Measurements from ENCODE around the gene SEPTIN8.

Gene SEPTIN8

GRCh38 chr5:132779961-132780360 is 2.9 kb upstream of the SEPTIN8 start:
- DNase-seq, result no peak

DNA sequence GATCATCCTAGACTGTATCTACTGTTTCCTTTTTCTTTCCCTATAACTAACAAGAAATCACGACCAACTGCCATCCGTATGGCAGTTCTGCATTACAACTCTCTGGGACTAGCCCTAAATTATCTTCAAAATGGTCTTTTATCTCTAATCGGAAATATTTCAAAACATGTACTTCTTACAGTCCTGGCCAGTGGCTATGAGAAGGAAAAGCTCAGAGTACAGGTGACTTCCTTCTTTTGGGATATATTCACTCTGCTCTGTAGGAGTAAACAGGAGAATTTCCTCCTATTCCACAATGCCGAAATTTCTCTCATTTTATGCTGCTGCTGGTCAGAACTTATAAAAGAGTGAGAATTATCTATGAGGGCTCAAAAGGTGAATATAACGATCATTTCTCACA is 1.8 kb upstream of the SEPTIN8 start:
- DNase-seq, result no peak

- no peak for DNase-seq
These were observed 1.1 kb upstream of the SEPTIN8 start for GRCh38 chr5:132778129-132778528.

- no peak for DNase-seq
These were observed 166 bp downstream of the SEPTIN8 start for GRCh38 chr5:132776938-132777208.

DNA sequence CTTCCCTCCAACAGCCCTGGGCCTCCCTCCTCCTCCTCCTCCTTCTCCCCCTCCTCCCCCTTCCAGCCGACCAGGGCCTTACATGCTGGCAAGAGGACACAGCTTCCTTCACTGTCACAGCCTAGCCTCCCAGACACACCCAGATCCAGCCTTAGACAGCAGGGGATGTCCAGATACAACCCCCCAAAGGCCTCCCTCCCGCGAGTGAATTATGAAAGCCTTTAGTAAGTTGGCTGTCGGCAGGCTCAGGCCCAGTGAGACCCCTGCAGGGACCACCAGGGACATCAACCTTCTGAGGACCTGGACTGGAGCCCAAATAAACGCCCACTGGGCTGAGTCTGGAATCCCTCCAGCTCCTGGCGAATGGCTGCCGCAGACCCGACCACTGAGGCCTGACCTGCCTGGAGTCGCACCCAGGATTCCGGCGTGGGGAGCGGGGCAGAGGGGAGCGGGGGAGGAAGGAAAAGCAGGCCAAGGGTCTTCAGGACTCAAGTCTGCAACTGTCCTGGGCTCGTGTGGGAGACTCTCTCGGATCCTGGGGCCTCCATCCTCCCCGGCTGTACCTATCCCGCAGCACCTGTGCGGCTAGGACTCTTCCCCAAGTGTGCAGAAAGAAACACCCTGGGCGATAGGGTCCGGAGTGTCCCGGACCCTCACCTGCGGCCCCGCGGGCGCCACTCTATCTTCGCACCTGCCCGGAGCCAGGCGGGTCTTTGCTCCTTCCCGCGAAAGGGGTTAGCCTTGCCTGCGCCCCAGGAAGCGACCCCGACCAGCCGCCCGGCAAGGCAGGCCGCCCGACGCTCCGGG is 705 bp downstream of the SEPTIN8 start:
- DNase-seq, result no peak

DNA sequence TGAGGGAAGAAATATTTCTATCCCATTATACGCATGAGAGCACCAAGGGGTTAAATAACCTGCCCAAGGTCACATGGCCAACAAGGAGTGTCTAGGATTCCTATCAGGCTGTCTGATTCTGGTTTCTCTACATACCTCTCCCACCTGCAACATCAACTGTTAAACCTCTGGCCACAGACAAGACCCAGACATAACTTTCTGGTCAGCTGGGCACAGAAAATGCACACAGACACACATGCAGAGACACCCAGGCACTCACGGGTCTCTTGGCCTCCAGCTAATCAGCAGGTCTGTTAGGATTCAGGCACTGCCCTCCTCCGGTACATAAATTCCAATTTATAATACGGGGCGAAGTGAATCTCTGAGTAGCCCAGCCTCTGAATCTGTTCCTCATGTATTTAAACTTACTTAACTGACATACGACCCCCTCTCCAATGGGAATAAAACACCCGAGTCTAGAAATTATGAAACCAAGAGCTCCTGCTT is 1.5 kb downstream of the SEPTIN8 start:
- DNase-seq, result peak in 1 of 2 experiments; percentile 19

- DNase-seq, result no peak
These were observed 2.1 kb downstream of the SEPTIN8 start for GRCh38 chr5:132774896-132775295.

DNA sequence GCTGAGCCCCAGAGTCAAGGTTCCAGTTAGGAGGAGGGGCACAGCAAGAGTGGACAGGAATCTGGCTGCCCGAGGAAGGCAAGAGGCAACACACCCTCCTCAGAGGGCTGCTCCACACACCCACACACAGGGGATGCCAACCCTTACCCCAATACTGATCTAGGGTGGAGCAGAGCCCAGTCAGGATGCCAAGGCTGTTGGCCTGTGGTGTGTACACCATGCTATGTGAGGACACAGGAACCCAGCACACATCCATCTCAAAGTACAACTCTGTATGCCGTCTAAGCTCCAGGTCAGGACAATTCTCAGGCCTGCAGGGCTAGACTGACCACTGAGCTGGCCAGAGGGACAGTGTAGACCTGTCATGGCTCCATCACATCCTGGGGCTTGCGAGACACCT is 2.6 kb downstream of the SEPTIN8 start:
- DNase-seq, result no peak

DNA sequence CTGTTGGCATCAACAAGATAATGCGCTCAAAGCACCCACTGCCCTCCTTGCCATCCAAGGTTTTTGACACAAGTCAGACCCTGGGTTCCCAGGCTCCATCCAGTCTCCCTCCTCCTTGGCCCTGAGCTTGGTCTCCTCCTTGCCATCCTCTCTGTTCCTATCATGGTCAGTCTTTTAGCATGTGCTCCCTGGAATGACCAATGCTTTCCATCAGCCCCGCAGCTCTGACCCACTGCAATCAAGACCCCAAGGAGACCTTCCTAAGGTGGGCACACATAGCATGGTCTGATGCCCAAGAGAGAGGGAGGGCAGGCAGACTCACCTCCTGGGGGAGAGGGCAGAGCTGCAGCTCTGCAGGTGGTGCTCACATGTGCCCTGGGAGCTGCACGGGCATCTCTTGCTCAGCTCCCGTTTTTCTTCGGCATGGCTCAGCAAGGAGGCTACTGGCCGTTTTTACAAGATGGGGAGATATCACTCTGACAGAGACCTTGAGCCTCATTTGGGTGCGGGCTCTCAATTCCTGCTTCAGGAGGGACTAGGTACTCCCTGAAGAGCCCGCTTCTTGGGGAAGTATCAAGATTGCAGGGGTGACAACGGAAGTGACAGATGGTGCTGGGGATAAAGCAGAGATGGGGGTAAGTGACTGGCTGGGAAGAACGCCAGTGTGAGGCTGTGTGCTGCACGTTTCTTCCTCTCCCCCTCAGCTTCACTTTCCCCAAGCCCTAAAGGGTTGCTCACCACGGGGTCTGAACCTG is 3.3 kb downstream of the SEPTIN8 start:
- DNase-seq, result no peak

- no peak for DNase-seq
These were observed 3.9 kb downstream of the SEPTIN8 start for GRCh38 chr5:132773114-132773513.

- no peak for DNase-seq
These were observed 4.6 kb downstream of the SEPTIN8 start for GRCh38 chr5:132772291-132773070.

- DNase-seq, result no peak
These were observed 5.5 kb downstream of the SEPTIN8 start for GRCh38 chr5:132771503-132771998.

- no peak for DNase-seq
These were observed 6.4 kb downstream of the SEPTIN8 start for GRCh38 chr5:132770476-132771159.

GRCh38 chr5:132768485-132768868 is 8.6 kb downstream of the SEPTIN8 start:
- DNase-seq, result no peak

DNA sequence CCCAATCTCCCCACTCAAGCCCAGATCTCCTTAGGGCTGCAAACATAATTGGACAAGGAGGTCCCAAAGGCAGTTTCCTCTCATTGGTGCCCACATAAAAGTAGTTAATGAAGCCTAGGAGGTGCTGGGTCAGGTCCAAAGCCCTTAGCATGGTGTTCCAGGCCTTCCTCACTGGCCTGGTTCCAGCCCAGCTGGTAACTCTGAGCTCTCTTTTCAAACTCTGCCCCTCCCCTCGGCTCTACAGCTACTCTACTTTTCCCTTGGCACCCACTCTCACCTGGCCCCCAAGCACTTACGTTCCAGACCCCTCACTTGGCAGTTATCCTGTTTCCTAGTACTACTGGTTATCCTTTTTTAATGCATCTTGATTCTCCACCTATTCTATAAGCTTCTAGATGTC is 9.9 kb downstream of the SEPTIN8 start:
- DNase-seq, result no peak

GRCh38 chr5:132766806-132767055 is 10.3 kb downstream of the SEPTIN8 start:
- DNase-seq, result no peak

GRCh38 chr5:132766020-132766805 is 10.8 kb downstream of the SEPTIN8 start:
- no peak for DNase-seq

GRCh38 chr5:132765311-132766019 is 11.6 kb downstream of the SEPTIN8 start:
- DNase-seq, result no peak

DNA sequence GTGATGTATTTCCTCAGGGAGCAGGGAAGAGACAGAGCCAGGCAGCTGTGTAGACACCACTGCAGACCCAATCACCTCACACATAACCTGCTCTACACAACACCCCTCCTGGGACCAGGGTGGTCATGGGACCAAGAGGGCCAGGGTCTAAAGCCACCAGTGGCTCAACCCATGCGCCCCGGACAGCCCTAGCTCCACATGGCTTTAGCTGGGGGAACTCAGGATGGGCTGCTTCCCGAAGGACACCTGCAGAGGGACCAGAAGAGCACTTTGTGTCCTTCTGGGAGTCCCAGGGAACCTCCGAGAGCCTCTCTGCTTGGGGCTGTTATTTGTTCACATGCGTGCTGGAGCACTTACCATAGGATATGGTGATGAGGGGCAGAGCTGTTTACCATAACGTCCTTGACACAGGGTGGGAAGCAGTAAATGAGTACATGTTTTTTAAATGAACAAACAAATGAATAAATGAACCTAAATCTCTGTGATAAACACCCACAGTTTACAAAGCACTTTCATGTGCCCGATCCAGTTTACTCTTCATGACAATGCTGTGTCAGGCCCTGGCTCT is 12.3 kb downstream of the SEPTIN8 start:
- DNase-seq, result no peak

- no peak for DNase-seq
These were observed 13.0 kb downstream of the SEPTIN8 start for GRCh38 chr5:132764051-132764450.

Data from cerebellar nuclear complex (tissue), 1 donor.